Lower leg skin (tissue), 4 donors: ENCODE data around the gene USP30. TPM values are rescaled to one million over a fixed set of nuclear protein-coding genes. Genes with fewer than 3 reads are reported as not detected.
A peak's percentile ranks its signal among the peaks of the same experiment; 100 is the strongest.

Source experiments
- DNase-seq, 2 donors: peaks; one replicate each; pipeline ENCODE4 v3.0.0-alpha.2; 2019; ENCODE audit warnings: low spot score in 2 of 2
- H3K4me3 ChIP-seq: fragments of 200-600 bp; sonication (generic); 2 replicates; pipeline ENCODE4 v1.5.1; 2017; ENCODE audit warnings: mild to moderate bottlenecking, low read depth; ENCODE audit not compliant: poor library complexity, severe bottlenecking
- CTCF ChIP-seq, 3 donors: fragments of 450-650 bp; IDR thresholded peaks; one replicate each; pipeline ENCODE4 v1.5.1; 2016; ENCODE audit warnings: antibody characterized with exemption in 3 of 3, mild to moderate bottlenecking in 3 of 3, moderate library complexity in 2 of 3
- POLR2A ChIP-seq, 2 donors: fragments of 450-650 bp; IDR thresholded peaks; one replicate each; pipeline ENCODE4 v1.6.1; 2016 to 2017; ENCODE audit warnings: antibody characterized with exemption in 2 of 2, mild to moderate bottlenecking in 1 of 2, moderate library complexity in 1 of 2
- WGBS, 2 donors: methylation state at CpG; one replicate each; pipeline ENCODE4 v1.1.5; 2018; 5-methylcytosine and 5-hydroxymethylcytosine counted together
- intact Hi-C: fragments of 100-400 bp; cut with DNase I; formaldehyde crosslinking; loops from one replicate; pipeline ENCODE4 v1.15.0; 2023; ENCODE audit warnings: low total_unique reads
- total RNA-seq, 4 donors: library from RNA; depleted of rRNA; stranded (reverse); fragments of >200 nt; gene quantifications; one replicate each; pipeline ENCODE4 v1.1.0, GENCODE V29; 2016

The USP30 gene
- 10 to 100 TPM; 11.5 to 29.5 (median 22.2) TPM for total RNA-seq

GRCh38 chr12:109052414-109053323, at the start of gene USP30:
TSS of gene USP30 (plus strand) at chr12:109052576. CDS start at chr12:109052679, 103 bp downstream.
- intact Hi-C loops = no loop called here
- no peak for TF ChIP-seq POLR2A (IDR thresholded peaks at IDR 0.05)
- TF ChIP-seq CTCF (IDR thresholded peaks at IDR 0.05) = no peak
- H3K4me3 ChIP-seq = peak within 1 kb of the TSS; percentile 78
- 0% methylated on average over 30 to 60 of the region's 61 CpGs for WGBS, 2 donors
- peak; percentile 75 to 96 for DNase-seq

DNA sequence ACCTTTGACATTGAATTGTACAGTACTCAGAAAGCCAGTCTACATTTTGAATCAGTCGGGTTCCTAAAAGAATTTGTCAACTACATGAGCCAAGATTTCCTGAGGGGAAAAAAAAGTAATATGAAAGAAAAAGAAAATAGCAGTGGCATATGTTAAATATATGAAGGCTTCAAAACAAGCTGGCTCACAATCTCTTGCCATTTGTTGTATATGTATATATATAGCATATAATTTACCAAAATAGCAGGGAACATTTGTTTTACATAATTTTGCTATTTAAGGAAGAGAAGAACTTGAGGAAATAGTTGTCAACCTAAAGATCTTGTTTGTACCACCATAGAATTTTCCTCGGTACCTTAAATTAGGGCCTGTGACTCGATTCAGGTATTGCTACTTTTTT, 48.4 kb upstream of the USP30 start:
- intact Hi-C loops = no loop called here
- TF ChIP-seq POLR2A (IDR thresholded peaks at IDR 0.05) (no peak), CTCF (IDR thresholded peaks at IDR 0.05) (no peak)
- WGBS, 2 donors = 50 to 58% methylated on average over 3 of the region's 3 CpGs
- DNase-seq = no peak
- no peak overlapping the region for H3K4me3 ChIP-seq

GRCh38 chr12:109009766-109010165, 42.6 kb upstream of the USP30 start:
- WGBS, 2 donors = 82 to 84% methylated on average over 1 of the region's 1 CpG
- no peak overlapping the region for H3K4me3 ChIP-seq
- DNase-seq = peak in 1 of 2 donors; percentile 42
- intact Hi-C loops = no loop called here
- TF ChIP-seq CTCF (IDR thresholded peaks at IDR 0.05) = no peak
- no peak for TF ChIP-seq POLR2A (IDR thresholded peaks at IDR 0.05)

GRCh38 chr12:109010259-109010658, 42.1 kb upstream of the USP30 start:
- DNase-seq = no peak
- no peak overlapping the region for H3K4me3 ChIP-seq
- WGBS, 2 donors = 75 to 77% methylated on average over 2 of the region's 2 CpGs

DNA sequence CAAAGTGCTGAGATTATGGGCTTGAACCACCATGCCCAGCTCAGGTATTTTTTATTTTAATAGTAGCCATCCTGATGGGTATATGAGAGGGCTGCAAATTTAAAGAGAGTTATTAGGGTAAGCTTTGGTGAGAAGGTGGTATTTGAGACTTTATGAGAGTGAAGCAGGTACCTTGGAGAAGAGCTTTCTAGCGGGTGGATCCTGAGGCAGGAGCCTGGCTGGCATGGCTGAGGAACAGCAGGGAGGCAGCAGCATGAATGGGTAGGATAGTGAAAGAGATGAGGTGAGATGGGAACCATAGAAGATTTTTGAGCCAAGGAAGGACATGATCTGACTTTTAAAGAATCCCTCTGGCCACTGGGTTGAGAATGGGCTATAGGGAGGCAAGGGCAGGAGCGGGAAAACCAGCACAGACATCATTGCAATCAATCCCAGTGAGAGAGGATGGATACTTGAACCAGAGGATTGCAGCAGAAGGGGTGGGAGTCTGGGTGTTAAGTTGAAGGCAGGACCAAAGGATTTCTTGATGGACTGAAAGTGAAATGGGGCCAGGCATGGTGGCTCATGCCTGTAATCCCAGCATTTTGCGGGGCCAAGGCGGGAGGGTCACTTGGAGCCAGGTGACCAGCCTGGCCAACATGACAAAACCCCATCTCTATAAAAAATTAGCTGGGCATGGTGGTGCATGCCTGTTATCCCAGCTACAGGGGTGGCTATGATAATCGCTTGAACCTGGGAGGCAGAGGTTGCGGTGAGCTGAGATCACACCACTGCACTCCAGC, 37.2 kb upstream of the USP30 start:
- no peak overlapping the region for H3K4me3 ChIP-seq
- WGBS, 2 donors = 90 to 92% methylated on average over 6 of the region's 6 CpGs
- no peak for TF ChIP-seq CTCF (IDR thresholded peaks at IDR 0.05)
- TF ChIP-seq POLR2A (IDR thresholded peaks at IDR 0.05) = no peak
- DNase-seq = peak in 1 of 2 donors; percentile 73
- intact Hi-C loops = no loop called here

More at GRCh38 chr12:109010259-109010658, 42.1 kb upstream of the USP30 start:
- TF ChIP-seq POLR2A (IDR thresholded peaks at IDR 0.05) = no peak
- intact Hi-C loops = no loop called here

- TF ChIP-seq POLR2A (IDR thresholded peaks at IDR 0.05) (no peak), CTCF (IDR thresholded peaks at IDR 0.05) (no peak)
- no peak overlapping the region for H3K4me3 ChIP-seq
- 64 to 73% methylated on average over 8 of the region's 8 CpGs for WGBS, 2 donors
- peak in 1 of 2 donors; percentile 21 for DNase-seq
- intact Hi-C loops = no loop called here
These were observed 36.4 kb upstream of the USP30 start for GRCh38 chr12:109016016-109016415.
